Nephron progenitor cell (in vitro differentiated cells): ENCODE data around the gene SLCO3A1.

ENCODE experiments used
- DNase-seq: peaks from one replicate; pipeline ENCODE4 v3.0.0; 2021
- H3K27ac Mint-ChIP-seq: 2 replicates; pipeline ENCODE4 v1.8.0; 2021; ENCODE audit warnings: mild to moderate bottlenecking, moderate library complexity, mixed read lengths
- H3K27me3 Mint-ChIP-seq: 2 replicates; pipeline ENCODE4 v1.8.0; 2021; ENCODE audit warnings: mild to moderate bottlenecking, low read depth, mixed read lengths; ENCODE audit not compliant: poor library complexity
- H3K36me3 Mint-ChIP-seq: 2 replicates; pipeline ENCODE4 v1.8.0; 2021; ENCODE audit warnings: low read depth, mixed read lengths
- H3K4me1 Mint-ChIP-seq: 2 replicates; pipeline ENCODE4 v1.8.0; 2021; ENCODE audit warnings: mixed read lengths
- H3K4me3 Mint-ChIP-seq: 2 replicates; pipeline ENCODE4 v1.8.0; 2021; ENCODE audit warnings: mild to moderate bottlenecking, moderate library complexity, mixed read lengths
- H3K9me3 Mint-ChIP-seq: 2 replicates; pipeline ENCODE4 v1.8.0; 2021; ENCODE audit warnings: mild to moderate bottlenecking, moderate library complexity, mixed read lengths
- CTCF ChIP-seq: fragments of 200-600 bp; sonication (generic); IDR thresholded peaks from 2 replicates; pipeline ENCODE4 v1.5.0; 2021; ENCODE audit warnings: antibody characterized with exemption

SLCO3A1 gene

GRCh38 chr15:91915576-91915975, 62.1 kb downstream of the SLCO3A1 start:
- TF ChIP-seq CTCF = no peak
- Mint-ChIP-seq H3K9me3 (no peaks in the 10 kb centered on the region), H3K4me1 (peaks cover 36% of the 10 kb centered on the region), H3K4me3 (no peak overlapping the region), H3K27ac (no peak overlapping the region), H3K27me3 (peaks cover 13% of the 10 kb centered on the region), H3K36me3 (no peaks in the 10 kb centered on the region)
- no peak for DNase-seq

- Mint-ChIP-seq H3K4me3 (no peak overlapping the region), H3K27ac (no peak overlapping the region), H3K27me3 (peaks cover 13% of the 10 kb centered on the region), H3K36me3 (no peaks in the 10 kb centered on the region), H3K9me3 (no peaks in the 10 kb centered on the region), H3K4me1 (peaks cover 36% of the 10 kb centered on the region)
- no peak for DNase-seq
- TF ChIP-seq CTCF = no peak
Measured at GRCh38 chr15:91916051-91916450, 62.5 kb downstream of the SLCO3A1 start.

GRCh38 chr15:91917686-91918360, 64.3 kb downstream of the SLCO3A1 start:
- Mint-ChIP-seq H3K4me1 (peaks cover 37% of the 10 kb centered on the region), H3K4me3 (no peak overlapping the region), H3K9me3 (no peaks in the 10 kb centered on the region), H3K36me3 (no peaks in the 10 kb centered on the region), H3K27ac (peak overlapping the region; percentile 92), H3K27me3 (peaks cover 9% of the 10 kb centered on the region)
- no peak for DNase-seq
- TF ChIP-seq CTCF = no peak

- Mint-ChIP-seq H3K4me1 (peaks cover 47% of the 10 kb centered on the region), H3K9me3 (no peaks in the 10 kb centered on the region)
Measured at GRCh38 chr15:91919014-91919534, 65.6 kb downstream of the SLCO3A1 start.

GRCh38 chr15:91921188-91921842, 67.8 kb downstream of the SLCO3A1 start:
- peaks cover 15% of the 10 kb centered on the region for H3K27me3 Mint-ChIP-seq
- no peak overlapping the region for H3K27ac Mint-ChIP-seq
- H3K4me1 Mint-ChIP-seq = peaks cover 59% of the 10 kb centered on the region
- no peaks in the 10 kb centered on the region for H3K36me3 Mint-ChIP-seq
- no peak for DNase-seq
- no peak for TF ChIP-seq CTCF
- H3K9me3 Mint-ChIP-seq = no peaks in the 10 kb centered on the region
- H3K4me3 Mint-ChIP-seq = no peak overlapping the region

More at GRCh38 chr15:91919014-91919534, 65.6 kb downstream of the SLCO3A1 start:
- Mint-ChIP-seq H3K4me3 (no peak overlapping the region), H3K27ac (no peak overlapping the region), H3K36me3 (no peaks in the 10 kb centered on the region), H3K27me3 (peaks cover 9% of the 10 kb centered on the region)
- DNase-seq = no peak
- TF ChIP-seq CTCF = no peak

- peaks cover 15% of the 10 kb centered on the region for H3K27me3 Mint-ChIP-seq
- H3K4me3 Mint-ChIP-seq = no peak overlapping the region
- H3K9me3 Mint-ChIP-seq = no peaks in the 10 kb centered on the region
- DNase-seq = no peak
- H3K27ac Mint-ChIP-seq = no peak overlapping the region
- TF ChIP-seq CTCF = no peak
- H3K4me1 Mint-ChIP-seq = peaks cover 64% of the 10 kb centered on the region
- H3K36me3 Mint-ChIP-seq = no peaks in the 10 kb centered on the region
Measured at GRCh38 chr15:91921843-91922198, 68.3 kb downstream of the SLCO3A1 start.
